Right atrium auricular region (tissue), 2 donors: ENCODE results near the gene AKR1C2. TPM values are rescaled to one million over a fixed set of nuclear protein-coding genes. Genes with fewer than 3 reads are reported as not detected.
"Not testable (repeated sequence)": the region's sequence is repeated elsewhere in the genome, so short reads cannot be mapped to it uniquely, and the experiment has no call there.

Experiments
- DNase-seq: peaks from one replicate; pipeline ENCODE4 v3.0.0-alpha.2; 2019; ENCODE audit warnings: low spot score
- H3K27ac ChIP-seq, 2 donors: fragments of 200-600 bp; sonication (generic); 1 replicate in 1 of 2; 2 replicates in 1 of 2; pipeline ENCODE4 v1.5.1; 2016 to 2019
- H3K27me3 ChIP-seq, 2 donors: fragments of 200-600 bp; sonication (generic); one replicate each; pipeline versions ENCODE4 v1.5.1 to v1.6.0; 2017 to 2019
- H3K36me3 ChIP-seq: fragments of 200-600 bp; sonication (generic); one replicate; pipeline ENCODE4 v1.5.1; 2016
- H3K4me1 ChIP-seq, 2 donors: fragments of 200-600 bp; sonication (generic); one replicate each; pipeline versions ENCODE4 v1.5.1 to v1.6.0; 2017 to 2019
- H3K4me3 ChIP-seq, 2 donors: fragments of 200-600 bp; sonication (generic); 1 replicate in 1 of 2; 2 replicates in 1 of 2; pipeline ENCODE4 v1.5.1; 2017 to 2019; ENCODE audit warnings: mild to moderate bottlenecking in 1 of 2, moderate library complexity in 1 of 2
- H3K9me3 ChIP-seq, 2 donors: fragments of 200-600 bp; sonication (generic); one replicate each; pipeline ENCODE4 v1.5.1; 2019
- total RNA-seq, 2 donors: library from RNA; depleted of rRNA; stranded (reverse); fragments of >200 nt; gene quantifications; one replicate each; pipeline ENCODE4 v1.1.0, GENCODE V29; 2016
- TF ChIP-seq, protein P1 (sequence below), 2 donors: fragments of 200-600 bp; sonication (generic); IDR thresholded peaks; one replicate each; pipeline ENCODE4 v1.5.1; 2019; ENCODE audit warnings: antibody characterized with exemption in 2 of 2

The AKR1C2 gene
- total RNA-seq, 2 donors from 2014 or later = 23.6 to 47.0 TPM

DNA sequence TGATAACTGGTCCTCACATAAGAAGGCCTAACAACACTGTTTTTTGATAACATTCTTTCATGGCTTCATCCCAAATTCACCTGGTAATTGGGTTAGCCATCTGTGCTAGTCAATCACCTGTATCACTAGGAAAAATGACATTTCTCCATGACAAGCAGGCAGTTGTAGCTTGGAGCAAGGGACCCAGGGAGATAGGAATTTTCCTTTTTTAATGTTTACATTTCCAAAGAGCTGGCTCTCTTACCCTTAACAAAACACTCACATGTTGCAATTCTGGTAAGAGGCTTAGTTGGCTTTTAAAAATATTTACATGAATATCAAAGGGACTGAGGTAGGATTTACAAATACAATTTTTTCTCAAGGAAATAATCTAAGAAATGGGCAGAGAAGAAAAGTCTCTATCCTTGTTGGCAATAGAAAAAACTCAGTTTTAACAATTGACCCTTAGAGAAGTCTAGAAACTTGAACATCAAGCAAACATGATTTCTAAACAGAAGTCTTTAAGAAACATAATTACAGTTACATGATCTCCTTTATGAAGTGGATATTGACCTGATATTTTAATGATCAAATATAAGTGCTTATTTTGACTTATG lies 56.5 kb downstream of the AKR1C2 start:
- TF ChIP-seq, protein P1, sequence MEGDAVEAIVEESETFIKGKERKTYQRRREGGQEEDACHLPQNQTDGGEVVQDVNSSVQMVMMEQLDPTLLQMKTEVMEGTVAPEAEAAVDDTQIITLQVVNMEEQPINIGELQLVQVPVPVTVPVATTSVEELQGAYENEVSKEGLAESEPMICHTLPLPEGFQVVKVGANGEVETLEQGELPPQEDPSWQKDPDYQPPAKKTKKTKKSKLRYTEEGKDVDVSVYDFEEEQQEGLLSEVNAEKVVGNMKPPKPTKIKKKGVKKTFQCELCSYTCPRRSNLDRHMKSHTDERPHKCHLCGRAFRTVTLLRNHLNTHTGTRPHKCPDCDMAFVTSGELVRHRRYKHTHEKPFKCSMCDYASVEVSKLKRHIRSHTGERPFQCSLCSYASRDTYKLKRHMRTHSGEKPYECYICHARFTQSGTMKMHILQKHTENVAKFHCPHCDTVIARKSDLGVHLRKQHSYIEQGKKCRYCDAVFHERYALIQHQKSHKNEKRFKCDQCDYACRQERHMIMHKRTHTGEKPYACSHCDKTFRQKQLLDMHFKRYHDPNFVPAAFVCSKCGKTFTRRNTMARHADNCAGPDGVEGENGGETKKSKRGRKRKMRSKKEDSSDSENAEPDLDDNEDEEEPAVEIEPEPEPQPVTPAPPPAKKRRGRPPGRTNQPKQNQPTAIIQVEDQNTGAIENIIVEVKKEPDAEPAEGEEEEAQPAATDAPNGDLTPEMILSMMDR (IDR thresholded peaks at IDR 0.05) = no peak
- H3K27ac ChIP-seq = peak overlapping the region; percentile 70 to 76
- peaks cover 0 to 33% of the 10 kb centered on the region in 2 donors for H3K4me1 ChIP-seq
- no peaks in the 10 kb centered on the region for H3K36me3 ChIP-seq
- no peak overlapping the region for H3K4me3 ChIP-seq
- DNase-seq = no peak
- H3K9me3 ChIP-seq = no peaks in the 10 kb centered on the region
- H3K27me3 ChIP-seq = no peaks in the 10 kb centered on the region

DNA sequence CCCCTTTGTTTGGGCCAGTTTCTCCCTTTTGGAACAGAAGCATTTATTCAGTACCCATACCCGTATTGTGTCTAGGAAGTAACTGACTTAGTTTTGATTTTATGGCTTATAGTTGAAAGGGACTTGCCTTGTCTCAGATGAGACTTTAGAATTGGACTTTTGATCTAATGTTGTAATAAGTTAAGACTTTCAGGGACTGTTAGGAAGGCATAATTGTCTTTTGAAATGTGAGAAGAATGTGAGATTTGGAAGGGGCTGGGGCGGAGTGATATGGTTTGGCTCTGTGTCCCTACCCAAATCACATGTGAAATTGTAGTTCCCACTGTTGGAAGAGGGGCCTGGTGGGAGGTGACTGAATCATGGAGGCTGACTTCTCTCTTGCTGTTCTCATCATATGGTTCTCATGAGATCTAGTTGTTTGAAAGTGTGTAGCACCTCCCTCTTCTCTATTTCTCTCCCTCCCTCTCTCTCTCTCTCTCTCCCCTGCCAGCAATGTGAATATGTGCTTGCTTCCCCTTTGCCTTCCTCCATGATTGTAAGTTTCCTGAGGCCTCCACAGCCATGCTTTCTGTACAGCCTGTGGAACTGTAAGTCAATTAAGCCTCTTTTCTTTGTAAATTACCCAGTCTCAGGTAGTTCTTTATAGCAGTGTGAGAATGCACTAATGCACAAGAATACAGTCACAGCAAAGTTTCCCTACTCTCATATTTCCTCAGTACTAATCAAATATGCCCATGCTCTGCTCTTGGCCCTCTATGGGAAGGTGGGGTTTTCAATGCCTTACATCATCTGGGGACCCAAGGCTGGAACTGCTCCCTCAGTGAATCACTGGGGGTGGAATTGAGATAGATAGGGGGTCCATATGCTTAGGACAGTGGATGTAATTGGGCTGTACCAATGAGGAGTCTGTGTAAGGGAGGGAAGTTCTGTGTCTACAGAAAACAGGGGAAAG lies 57.6 kb downstream of the AKR1C2 start:
- Histone ChIP-seq H3K27ac (peak overlapping the region in 1 of 2 donors; percentile 70), H3K4me3 (no peak overlapping the region), H3K4me1 (peaks cover 0 to 38% of the 10 kb centered on the region in 2 donors), H3K36me3 (no peaks in the 10 kb centered on the region), H3K27me3 (no peaks in the 10 kb centered on the region), H3K9me3 (no peaks in the 10 kb centered on the region)
- TF ChIP-seq, protein P1 (IDR thresholded peaks at IDR 0.05) = no peak
- DNase-seq = no peak

- DNase-seq = no peak
- H3K9me3 ChIP-seq = no peaks in the 10 kb centered on the region
- peak overlapping the region in 1 of 2 donors; percentile 64 for H3K27ac ChIP-seq
- no peaks in the 10 kb centered on the region for H3K36me3 ChIP-seq
- H3K4me3 ChIP-seq = no peak overlapping the region
- TF ChIP-seq, protein P1 (IDR thresholded peaks at IDR 0.05) = no peak
- peaks cover 0 to 38% of the 10 kb centered on the region in 2 donors for H3K4me1 ChIP-seq
- no peaks in the 10 kb centered on the region for H3K27me3 ChIP-seq
Measured at GRCh38 chr10:4944841-4945240, 58.8 kb downstream of the AKR1C2 start.

- H3K27ac ChIP-seq = peak overlapping the region; percentile 64 to 73
- no peak overlapping the region for H3K4me3 ChIP-seq
- TF ChIP-seq, protein P1 (IDR thresholded peaks at IDR 0.05) = no peak
- H3K36me3 ChIP-seq = no peaks in the 10 kb centered on the region
- DNase-seq = no peak
- H3K9me3 ChIP-seq = no peaks in the 10 kb centered on the region
- H3K4me1 ChIP-seq = peaks cover 0 to 35% of the 10 kb centered on the region in 2 donors
- no peaks in the 10 kb centered on the region for H3K27me3 ChIP-seq
Measured at GRCh38 chr10:4943821-4944220, 59.8 kb downstream of the AKR1C2 start.

- DNase-seq, H3K36me3 ChIP-seq, H3K4me3 ChIP-seq, H3K9me3 ChIP-seq, H3K27me3 ChIP-seq: not testable (repeated sequence)
- peaks cover 0 to 30% of the 10 kb centered on the region in 2 donors for H3K4me1 ChIP-seq
- peak overlapping the region; percentile 64 to 73 for H3K27ac ChIP-seq
Measured at GRCh38 chr10:4943416-4943815, 60.2 kb downstream of the AKR1C2 start.

- not testable (repeated sequence) for H3K4me3 ChIP-seq, H3K36me3 ChIP-seq, H3K9me3 ChIP-seq, H3K27me3 ChIP-seq
- TF ChIP-seq, protein P1 (IDR thresholded peaks at IDR 0.05) = peak in 1 of 2 donors; percentile 28
- peak; percentile 70 for DNase-seq
- H3K27ac ChIP-seq = peak overlapping the region; percentile 64 to 73
- peaks cover 0 to 26% of the 10 kb centered on the region in 2 donors for H3K4me1 ChIP-seq
Measured at GRCh38 chr10:4942931-4943330, 60.7 kb downstream of the AKR1C2 start.
